MG63 (cell line): ENCODE data around the gene APOBEC2. TPM values are rescaled to one million over a fixed set of nuclear protein-coding genes. Genes with fewer than 3 reads are reported as not detected.
A peak's percentile ranks its signal among the peaks of the same experiment; 100 is the strongest.

Experiments used
- DNase-seq: peaks from one replicate; pipeline ENCODE4 v3.0.0-alpha.2; 2020
- H3K27me3 ChIP-seq: fragments of 250-450 bp; sonication (Bioruptor Pico); 2 replicates; pipeline ENCODE4 v1.5.1; 2020; ENCODE audit warnings: mild to moderate bottlenecking, moderate library complexity
- H3K36me3 ChIP-seq: fragments of 250-450 bp; sonication (Bioruptor Pico); 2 replicates; pipeline ENCODE4 v1.5.1; 2020; ENCODE audit warnings: mild to moderate bottlenecking, moderate library complexity
- H3K4me3 ChIP-seq: fragments of 250-450 bp; sonication (Bioruptor Pico); 2 replicates; pipeline ENCODE4 v1.5.1; 2020; ENCODE audit warnings: mild to moderate bottlenecking, moderate library complexity
- H3K9me3 ChIP-seq: fragments of 250-450 bp; sonication (Bioruptor Pico); 2 replicates; pipeline ENCODE4 v1.5.1; 2020; ENCODE audit warnings: mild to moderate bottlenecking, moderate library complexity
- total RNA-seq: library from RNA; depleted of rRNA; stranded (reverse); fragments of >200 nt; shearing (Covaris generic); gene quantifications from 2 replicates; pipeline ENCODE4 v1.2.3, GENCODE V29; 2014; ENCODE audit warnings: low replicate concordance

Gene APOBEC2
- total RNA-seq, 1 experiment from 2014 or later: not detected

GRCh38 chr6:41047745-41048732 is 5.0 kb upstream of the APOBEC2 start:
- no peak overlapping the region for H3K4me3 ChIP-seq
- DNase-seq: no peak
- no peaks in the 10 kb centered on the region for H3K9me3 ChIP-seq
- no peaks in the 10 kb centered on the region for H3K36me3 ChIP-seq
- H3K27me3 ChIP-seq: no peaks in the 10 kb centered on the region

GRCh38 chr6:41049521-41049920 is 3.5 kb upstream of the APOBEC2 start:
- Histone ChIP-seq H3K36me3 (no peaks in the 10 kb centered on the region), H3K27me3 (no peaks in the 10 kb centered on the region), H3K9me3 (no peaks in the 10 kb centered on the region), H3K4me3 (no peak overlapping the region)
- no peak for DNase-seq

- no peaks in the 10 kb centered on the region for H3K36me3 ChIP-seq
- no peak for DNase-seq
- no peaks in the 10 kb centered on the region for H3K9me3 ChIP-seq
- H3K27me3 ChIP-seq: no peaks in the 10 kb centered on the region
- no peak overlapping the region for H3K4me3 ChIP-seq
These were observed 3.0 kb upstream of the APOBEC2 start for GRCh38 chr6:41049955-41050354.

- Histone ChIP-seq H3K4me3 (no peak overlapping the region), H3K27me3 (no peaks in the 10 kb centered on the region), H3K36me3 (no peaks in the 10 kb centered on the region), H3K9me3 (no peaks in the 10 kb centered on the region)
- DNase-seq: no peak
These were observed 2.5 kb upstream of the APOBEC2 start for GRCh38 chr6:41050536-41050935.

- H3K36me3 ChIP-seq: no peaks in the 10 kb centered on the region
- no peak for DNase-seq
- H3K9me3 ChIP-seq: no peaks in the 10 kb centered on the region
- H3K27me3 ChIP-seq: no peaks in the 10 kb centered on the region
- no peak overlapping the region for H3K4me3 ChIP-seq
These were observed 1.1 kb upstream of the APOBEC2 start for GRCh38 chr6:41051873-41052272.

- no peak for DNase-seq
- H3K27me3 ChIP-seq: no peaks in the 10 kb centered on the region
- H3K4me3 ChIP-seq: no peak overlapping the region
- H3K9me3 ChIP-seq: no peaks in the 10 kb centered on the region
- H3K36me3 ChIP-seq: no peaks in the 10 kb centered on the region
These were observed 1.5 kb downstream of the APOBEC2 start for GRCh38 chr6:41054511-41054910.

- no peaks in the 10 kb centered on the region for H3K36me3 ChIP-seq
- H3K9me3 ChIP-seq: no peaks in the 10 kb centered on the region
- DNase-seq: no peak
- no peaks in the 10 kb centered on the region for H3K27me3 ChIP-seq
- no peak overlapping the region for H3K4me3 ChIP-seq
These were observed 2.1 kb downstream of the APOBEC2 start for GRCh38 chr6:41055149-41055548.

GRCh38 chr6:41056768-41057490 is 3.9 kb downstream of the APOBEC2 start:
- no peaks in the 10 kb centered on the region for H3K36me3 ChIP-seq
- no peak overlapping the region for H3K4me3 ChIP-seq
- DNase-seq: no peak
- no peaks in the 10 kb centered on the region for H3K27me3 ChIP-seq
- no peaks in the 10 kb centered on the region for H3K9me3 ChIP-seq

- H3K4me3 ChIP-seq: no peak overlapping the region
- H3K27me3 ChIP-seq: no peaks in the 10 kb centered on the region
- no peak for DNase-seq
- H3K9me3 ChIP-seq: no peaks in the 10 kb centered on the region
- H3K36me3 ChIP-seq: no peaks in the 10 kb centered on the region
These were observed 5.8 kb downstream of the APOBEC2 start for GRCh38 chr6:41058783-41059181.

GRCh38 chr6:41059556-41059955 is 6.6 kb downstream of the APOBEC2 start:
- DNase-seq: peak; percentile 14
- H3K4me3 ChIP-seq: no peak overlapping the region

GRCh38 chr6:41061196-41061726 is 8.3 kb downstream of the APOBEC2 start:
- Histone ChIP-seq H3K4me3 (no peak overlapping the region), H3K27me3 (no peaks in the 10 kb centered on the region), H3K9me3 (no peaks in the 10 kb centered on the region), H3K36me3 (no peaks in the 10 kb centered on the region; the same call in 1 of the 2 replicates)
- DNase-seq: no peak

More at GRCh38 chr6:41059556-41059955, 6.6 kb downstream of the APOBEC2 start:
- no peaks in the 10 kb centered on the region for H3K36me3 ChIP-seq
- no peaks in the 10 kb centered on the region for H3K9me3 ChIP-seq
- no peaks in the 10 kb centered on the region for H3K27me3 ChIP-seq

GRCh38 chr6:41062056-41062455 is 9.1 kb downstream of the APOBEC2 start:
- Histone ChIP-seq H3K27me3 (no peaks in the 10 kb centered on the region), H3K4me3 (no peak overlapping the region), H3K36me3 (no peaks in the 10 kb centered on the region; the same call in 1 of the 2 replicates), H3K9me3 (no peaks in the 10 kb centered on the region)
- no peak for DNase-seq

- Histone ChIP-seq H3K9me3 (no peaks in the 10 kb centered on the region), H3K27me3 (no peaks in the 10 kb centered on the region), H3K36me3 (no peaks in the 10 kb centered on the region; the same call in 1 of the 2 replicates), H3K4me3 (no peak overlapping the region)
- DNase-seq: no peak
These were observed 10.9 kb downstream of the APOBEC2 start for GRCh38 chr6:41063884-41064285.

GRCh38 chr6:41064841-41065240 is 11.8 kb downstream of the APOBEC2 start:
- no peaks in the 10 kb centered on the region for H3K27me3 ChIP-seq
- DNase-seq: no peak

GRCh38 chr6:41065550-41066026 is 12.6 kb downstream of the APOBEC2 start:
- Histone ChIP-seq H3K27me3 (no peaks in the 10 kb centered on the region), H3K9me3 (no peaks in the 10 kb centered on the region), H3K4me3 (no peak overlapping the region), H3K36me3 (no peaks in the 10 kb centered on the region; the same call in 1 of the 2 replicates)
- no peak for DNase-seq

More at GRCh38 chr6:41064841-41065240, 11.8 kb downstream of the APOBEC2 start:
- no peaks in the 10 kb centered on the region for H3K9me3 ChIP-seq
- H3K4me3 ChIP-seq: no peak overlapping the region
- no peaks in the 10 kb centered on the region; the same call in 1 of the 2 replicates for H3K36me3 ChIP-seq

- peak; percentile 21 for DNase-seq
- no peaks in the 10 kb centered on the region; the same call in 1 of the 2 replicates for H3K36me3 ChIP-seq
- H3K9me3 ChIP-seq: no peaks in the 10 kb centered on the region
- no peaks in the 10 kb centered on the region for H3K27me3 ChIP-seq
- H3K4me3 ChIP-seq: no peak overlapping the region
These were observed 13.9 kb downstream of the APOBEC2 start for GRCh38 chr6:41066867-41067304.

- Histone ChIP-seq H3K36me3 (0 out of 2 replicates have a peak, but pooled peaks cover 3% of the 10 kb centered on the region), H3K27me3 (no peaks in the 10 kb centered on the region), H3K4me3 (peak overlapping the region; percentile 69), H3K9me3 (no peaks in the 10 kb centered on the region)
- DNase-seq: no peak
These were observed 18.5 kb downstream of the APOBEC2 start for GRCh38 chr6:41071501-41071922.
